OCI-LY7 (cell line): ENCODE measurements around the gene LPAR3. TPM values are rescaled to one million over a fixed set of nuclear protein-coding genes. Genes with fewer than 3 reads are reported as not detected.

Experiments
- BruUV-seq: library from RNA; stranded (reverse); fragments of 400-500 nt; replicated peaks from 2 replicates; lab custom pipeline; 2021; lab: Mats Ljungman, UMichigan
- CTCF ChIA-PET: fragments of 300-600 bp; sonication (Branson Sonifier 250); formaldehyde crosslinking; loops from one replicate; lab custom pipeline; 2022; ENCODE audit warnings: antibody characterized with exemption; ENCODE audit not compliant: unreplicated experiment; lab: Charles Lee
- POLR2A ChIA-PET: fragments of 300-600 bp; sonication (Branson Sonifier 250); formaldehyde crosslinking; loops from one replicate; lab custom pipeline; 2022; ENCODE audit warnings: antibody characterized with exemption; lab: Charles Lee
- DNase-seq: peaks from one replicate; pipeline ENCODE4 v3.0.0-alpha.2; 2015; ENCODE audit warnings: low spot score
- H2AFZ ChIP-seq: fragments of 200-600 bp; sonication (generic), shearing (Covaris generic); 2 replicates; pipeline ENCODE4 v1.6.1; 2014; ENCODE audit warnings: mild to moderate bottlenecking, antibody characterized with exemption, low read length, moderate library complexity
- H3K27ac ChIP-seq: fragments of 200-600 bp; sonication (generic); 2 replicates; pipeline ENCODE4 v1.5.1; 2014; ENCODE audit warnings: mixed run types, low read depth, mild to moderate bottlenecking, moderate library complexity, low read length, inconsistent platforms; ENCODE audit not compliant: poor library complexity, severe bottlenecking
- H3K36me3 ChIP-seq: fragments of 200-600 bp; sonication (generic); 2 replicates; pipeline ENCODE4 v1.6.1; 2014; ENCODE audit warnings: mild to moderate bottlenecking, antibody characterized with exemption, low read length, moderate library complexity, mixed read lengths; ENCODE audit not compliant: insufficient read depth
- H3K4me1 ChIP-seq: fragments of 200-600 bp; sonication (generic); 2 replicates; pipeline ENCODE4 v1.5.1; 2014; ENCODE audit warnings: mild to moderate bottlenecking, low read length; ENCODE audit not compliant: insufficient read depth, poor library complexity, severe bottlenecking
- H3K4me2 ChIP-seq: fragments of 200-600 bp; sonication (generic); 2 replicates; pipeline ENCODE4 v1.6.1; 2014; ENCODE audit warnings: mild to moderate bottlenecking, low read length
- H3K4me3 ChIP-seq: fragments of 200-600 bp; sonication (generic); 2 replicates; pipeline ENCODE4 v1.5.1; 2014; ENCODE audit warnings: mild to moderate bottlenecking, low read depth, low read length; ENCODE audit not compliant: poor library complexity, severe bottlenecking
- H3K79me2 ChIP-seq: fragments of 200-600 bp; sonication (generic); 2 replicates; pipeline ENCODE4 v1.6.1; 2016; ENCODE audit warnings: low read depth, mild to moderate bottlenecking, low read length, moderate library complexity, mixed read lengths; ENCODE audit not compliant: insufficient read depth
- H3K9me2 ChIP-seq: fragments of 200-600 bp; sonication (generic); 2 replicates; pipeline ENCODE4 v1.6.1; 2016; ENCODE audit warnings: mild to moderate bottlenecking, low read length, mixed read lengths; ENCODE audit not compliant: insufficient read depth
- H3K9me3 ChIP-seq: fragments of 200-600 bp; sonication (generic); 2 replicates; pipeline ENCODE4 v1.6.1; 2014; ENCODE audit warnings: mild to moderate bottlenecking, mixed run types, low read length, mixed read lengths
- H4K20me1 ChIP-seq: fragments of 200-600 bp; sonication (generic); 2 replicates; pipeline ENCODE4 v1.6.1; 2014; ENCODE audit warnings: mild to moderate bottlenecking, antibody characterized with exemption, low read length, moderate library complexity, mixed read lengths; ENCODE audit not compliant: insufficient read depth
- EZH2phosphoT487 ChIP-seq: fragments of 200-600 bp; sonication (generic); IDR thresholded peaks from 2 replicates; pipeline ENCODE4 v1.6.1; 2018; ENCODE audit warnings: low read depth, borderline replicate concordance, mild to moderate bottlenecking, mixed run types, antibody characterized with exemption, low read length, moderate library complexity, mixed read lengths
- intact Hi-C: fragments of 100-400 bp; cut with micrococcal nuclease; formaldehyde crosslinking; loops from one replicate; pipeline ENCODE4 v1.10.0; 2022; ENCODE audit not compliant: unreplicated experiment
- total RNA-seq, 2 experiments: library from RNA; depleted of rRNA in 1 of 2; stranded (reverse); fragments of >200 nt in 1 of 2; shearing (Covaris generic) in 1 of 2; gene quantifications; 2 replicates each; pipeline ENCODE4 v1.2.3, GENCODE V29; 2014 to 2022
- TF ChIP-seq, protein P1 (sequence below): fragments of 200-600 bp; sonication (generic); conservative IDR thresholded peaks from 2 replicates; pipeline ENCODE4 v1.5.1; 2014; ENCODE audit warnings: mild to moderate bottlenecking, antibody characterized with exemption, low read length, moderate library complexity, mixed read lengths

Gene LPAR3
- total RNA-seq, 2 experiments from 2014 or later: not detected

DNA sequence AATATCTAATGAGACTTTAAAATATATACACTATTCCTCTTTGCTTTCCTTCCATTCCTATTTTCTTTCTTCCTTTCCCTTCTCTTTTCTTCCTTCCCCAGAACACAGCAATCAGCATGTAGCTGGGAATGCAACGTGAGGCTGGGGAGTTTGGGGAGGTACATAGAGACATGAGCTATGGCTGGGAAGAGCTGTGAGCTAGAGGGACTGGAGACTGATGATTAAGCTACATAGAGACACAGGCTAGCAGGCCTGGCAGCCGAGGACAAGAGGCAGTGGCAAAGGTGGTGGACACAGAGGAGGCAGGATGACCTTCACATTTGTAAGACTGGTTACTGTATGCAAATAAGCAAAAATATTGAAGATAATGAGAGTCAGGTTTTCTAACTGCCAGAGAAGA is 7.5 kb downstream of the LPAR3 start:
- Histone ChIP-seq H3K79me2 (no peaks in the 10 kb centered on the region), H3K9me3 (0 out of 2 replicates have a peak, but pooled peaks cover 4% of the 10 kb centered on the region), H3K4me2 (no peak overlapping the region), H3K9me2 (no peaks in the 10 kb centered on the region), H3K27ac (no peak overlapping the region), H3K4me3 (no peak overlapping the region), H3K4me1 (no peaks in the 10 kb centered on the region), H3K36me3 (no peaks in the 10 kb centered on the region), H4K20me1 (no peaks in the 10 kb centered on the region), H2AFZ (no peak overlapping the region)
- no TSS peak for BruUV-seq
- intact Hi-C loops: no loop called here
- TF ChIP-seq EZH2phosphoT487: no peak
- ChIA-PET CTCF (no interaction called here), POLR2A (interaction anchor here (0.9 to 1.0 kb wide), 2 partner anchors 12 to 344 kb away, joined by 3 read pairs; no protein-coding TSS in a partner anchor)
- no peak for DNase-seq

DNA sequence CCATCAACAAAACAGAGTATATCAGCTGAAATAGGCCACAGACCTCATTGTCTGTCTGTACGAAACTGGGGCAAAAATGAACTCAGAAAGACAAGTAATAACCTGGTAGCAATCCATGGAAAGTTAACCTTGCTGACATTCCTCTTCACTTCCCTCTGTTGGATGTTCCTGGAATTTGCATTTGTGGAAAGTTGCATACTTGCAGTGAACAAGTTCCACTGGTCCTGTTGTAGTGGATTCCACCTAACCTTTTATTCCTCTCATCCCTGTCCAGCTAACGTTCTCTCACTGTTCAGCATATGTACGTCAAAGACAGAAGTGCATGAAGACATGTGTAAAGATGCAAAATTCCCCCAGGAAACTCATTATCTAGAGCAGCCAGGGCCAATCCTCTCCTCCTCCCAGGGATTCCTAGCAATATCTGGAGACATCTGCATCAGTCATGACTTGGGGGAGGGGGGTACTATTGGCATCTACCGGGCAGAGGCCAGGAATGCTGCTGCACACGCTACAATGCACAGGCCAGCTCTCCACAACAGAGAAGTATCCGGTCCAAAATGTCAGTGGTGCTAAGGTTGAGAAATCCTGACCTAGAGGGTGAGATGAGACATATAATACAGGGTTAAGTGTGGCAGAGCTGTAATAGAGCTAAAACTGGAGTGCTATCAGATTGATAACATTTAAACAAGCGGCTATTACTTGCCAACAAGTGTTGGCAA is 8.2 kb downstream of the LPAR3 start:
- POLR2A ChIA-PET: interaction anchor here (1.0 kb wide), 1 partner anchor 345 kb away, joined by 3 read pairs; no protein-coding TSS in a partner anchor
- CTCF ChIA-PET: no interaction called here
- Histone ChIP-seq H3K36me3 (no peaks in the 10 kb centered on the region), H3K4me2 (no peak overlapping the region), H2AFZ (no peak overlapping the region), H3K9me2 (no peaks in the 10 kb centered on the region), H3K4me3 (no peak overlapping the region), H4K20me1 (no peaks in the 10 kb centered on the region), H3K4me1 (no peaks in the 10 kb centered on the region), H3K9me3 (0 out of 2 replicates have a peak, but pooled peaks cover 4% of the 10 kb centered on the region), H3K27ac (no peak overlapping the region), H3K79me2 (no peaks in the 10 kb centered on the region)
- no peak for DNase-seq
- intact Hi-C loops: no loop called here
- no TSS peak for BruUV-seq
- TF ChIP-seq, protein P1, sequence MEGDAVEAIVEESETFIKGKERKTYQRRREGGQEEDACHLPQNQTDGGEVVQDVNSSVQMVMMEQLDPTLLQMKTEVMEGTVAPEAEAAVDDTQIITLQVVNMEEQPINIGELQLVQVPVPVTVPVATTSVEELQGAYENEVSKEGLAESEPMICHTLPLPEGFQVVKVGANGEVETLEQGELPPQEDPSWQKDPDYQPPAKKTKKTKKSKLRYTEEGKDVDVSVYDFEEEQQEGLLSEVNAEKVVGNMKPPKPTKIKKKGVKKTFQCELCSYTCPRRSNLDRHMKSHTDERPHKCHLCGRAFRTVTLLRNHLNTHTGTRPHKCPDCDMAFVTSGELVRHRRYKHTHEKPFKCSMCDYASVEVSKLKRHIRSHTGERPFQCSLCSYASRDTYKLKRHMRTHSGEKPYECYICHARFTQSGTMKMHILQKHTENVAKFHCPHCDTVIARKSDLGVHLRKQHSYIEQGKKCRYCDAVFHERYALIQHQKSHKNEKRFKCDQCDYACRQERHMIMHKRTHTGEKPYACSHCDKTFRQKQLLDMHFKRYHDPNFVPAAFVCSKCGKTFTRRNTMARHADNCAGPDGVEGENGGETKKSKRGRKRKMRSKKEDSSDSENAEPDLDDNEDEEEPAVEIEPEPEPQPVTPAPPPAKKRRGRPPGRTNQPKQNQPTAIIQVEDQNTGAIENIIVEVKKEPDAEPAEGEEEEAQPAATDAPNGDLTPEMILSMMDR: no peak
- TF ChIP-seq EZH2phosphoT487: no peak

DNA sequence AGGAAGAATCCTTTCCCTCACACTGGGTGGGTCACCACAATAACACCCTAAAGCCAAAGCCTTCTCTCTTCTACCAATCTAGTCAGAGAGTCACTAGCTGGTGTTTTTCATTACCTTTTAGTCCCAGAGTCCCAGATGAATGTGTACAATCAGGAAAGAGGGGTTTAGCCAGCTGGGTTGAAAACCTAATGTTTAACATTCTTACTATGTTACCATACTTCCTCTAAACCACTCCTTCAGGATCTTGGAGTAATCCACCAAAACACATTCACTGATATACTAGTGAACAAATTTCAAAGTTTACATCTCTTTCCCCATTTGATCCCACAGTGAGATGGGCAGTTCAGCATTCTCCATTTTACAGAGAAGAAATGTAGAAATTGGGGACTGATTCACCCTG is 9.7 kb downstream of the LPAR3 start:
- Histone ChIP-seq H3K79me2 (no peaks in the 10 kb centered on the region), H3K9me2 (no peaks in the 10 kb centered on the region), H3K9me3 (0 out of 2 replicates have a peak, but pooled peaks cover 4% of the 10 kb centered on the region), H4K20me1 (no peaks in the 10 kb centered on the region), H3K4me2 (no peak overlapping the region), H3K27ac (no peak overlapping the region), H3K4me1 (no peaks in the 10 kb centered on the region), H3K4me3 (no peak overlapping the region), H2AFZ (no peak overlapping the region), H3K36me3 (no peaks in the 10 kb centered on the region)
- intact Hi-C loops: no loop called here
- ChIA-PET POLR2A (no interaction called here), CTCF (no interaction called here)
- TF ChIP-seq EZH2phosphoT487: no peak
- TF ChIP-seq, protein P1: no peak
- no TSS peak for BruUV-seq
- no peak for DNase-seq
